ENCODE measurements around the gene PRX. TPM values are rescaled to one million over a fixed set of nuclear protein-coding genes. Genes with fewer than 3 reads are reported as not detected.
A peak's percentile ranks its signal among the peaks of the same experiment; 100 is the strongest.

Gene PRX
- total and polyA plus RNA-seq, 9 of the 15 experiments (the other 6 are each of a cell fraction or from before 2014, with no cell fraction given): 0.65 to 3.5 (median 1.7) TPM; not detected in 2

DNA sequence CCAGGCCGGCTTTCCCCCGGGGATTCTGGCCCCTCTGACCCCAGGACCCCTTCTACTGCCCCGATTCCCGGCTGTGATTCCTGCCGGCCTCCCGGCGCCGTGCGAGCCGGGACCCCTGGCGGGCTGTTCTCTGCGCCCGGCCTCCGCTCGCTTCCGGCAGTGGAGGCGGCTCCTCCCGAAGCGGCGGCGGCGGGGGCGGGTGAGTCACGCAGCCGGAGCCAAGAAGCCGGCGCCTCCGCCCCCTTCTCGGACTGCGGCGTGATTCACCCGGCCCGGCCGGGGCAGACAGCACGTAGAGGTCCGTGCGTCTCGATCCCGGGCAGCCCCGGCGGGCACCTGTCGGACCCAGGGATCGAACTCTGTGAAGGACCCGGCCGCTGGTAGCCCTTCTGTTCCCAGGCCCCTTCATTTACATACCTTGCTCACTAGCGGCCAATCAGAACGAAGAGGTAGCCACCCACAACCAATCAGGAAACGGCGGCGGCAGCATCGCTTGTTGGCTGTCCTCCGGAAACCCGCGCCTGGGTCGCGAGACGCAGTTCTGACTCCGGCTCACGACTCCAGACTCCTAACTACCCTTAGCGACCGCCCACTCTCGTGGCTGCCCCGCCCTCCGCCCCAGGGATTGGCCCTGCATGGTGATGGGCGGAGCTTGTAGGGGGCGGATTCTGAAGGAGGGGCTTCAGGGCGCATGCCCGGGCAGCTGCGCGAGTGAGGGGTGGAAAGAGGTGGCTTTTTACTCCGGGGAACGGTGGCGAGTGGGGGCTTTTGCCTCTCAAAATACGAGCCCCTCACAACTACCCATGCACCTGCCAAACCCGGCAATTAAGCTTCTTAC is 12.5 kb upstream of the PRX start, which contains the start of gene SERTAD1 (continued):
- TF ChIP-seq, protein P1, sequence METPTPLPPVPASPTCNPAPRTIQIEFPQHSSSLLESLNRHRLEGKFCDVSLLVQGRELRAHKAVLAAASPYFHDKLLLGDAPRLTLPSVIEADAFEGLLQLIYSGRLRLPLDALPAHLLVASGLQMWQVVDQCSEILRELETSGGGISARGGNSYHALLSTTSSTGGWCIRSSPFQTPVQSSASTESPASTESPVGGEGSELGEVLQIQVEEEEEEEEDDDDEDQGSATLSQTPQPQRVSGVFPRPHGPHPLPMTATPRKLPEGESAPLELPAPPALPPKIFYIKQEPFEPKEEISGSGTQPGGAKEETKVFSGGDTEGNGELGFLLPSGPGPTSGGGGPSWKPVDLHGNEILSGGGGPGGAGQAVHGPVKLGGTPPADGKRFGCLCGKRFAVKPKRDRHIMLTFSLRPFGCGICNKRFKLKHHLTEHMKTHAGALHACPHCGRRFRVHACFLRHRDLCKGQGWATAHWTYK (CRISPR knock-in tag; IDR thresholded peaks at IDR 0.05): no peak; the same call in 1 of the 2 replicates
- TF ChIP-seq TCF7 (IDR thresholded peaks at IDR 0.05; ENCODE audit: borderline replicate concordance) (no peak), NFYB (IDR thresholded peaks at IDR 0.05; ENCODE audit: extremely low read depth, insufficient read length) (peak; percentile 99), ZZZ3 (IDR thresholded peaks at IDR 0.05) (no peak), TCF3 (CRISPR knock-in tag; IDR thresholded peaks at IDR 0.05) (0 out of 2 replicates have a peak, but pooled peaks have one; percentile 7), TEAD4 (IDR thresholded peaks at IDR 0.05; ENCODE audit: low read length) (0 out of 2 replicates have a peak, but pooled peaks have one; percentile 4), TEAD4 (CRISPR knock-in tag; IDR thresholded peaks at IDR 0.05; ENCODE audit: borderline replicate concordance) (no peak), POLR2H (tag; IDR thresholded peaks at IDR 0.05; ENCODE audit: low read depth) (peak; percentile 98), SMC3 (conservative IDR thresholded peaks at IDR 0.05; ENCODE audit: insufficient read depth, low read depth, low read length) (0 out of 2 replicates have a peak, but pooled peaks have one; percentile 17), ZNF830 (CRISPR knock-in tag; IDR thresholded peaks at IDR 0.05) (no peak), TEAD2 (tag; IDR thresholded peaks at IDR 0.05) (no peak), BRD4 (IDR thresholded peaks at IDR 0.05) (no peak), RBM14 (IDR thresholded peaks at IDR 0.05; ENCODE audit: borderline replicate concordance, insufficient read depth, low read depth, low read length) (no peak), E2F3 (CRISPR knock-in tag; IDR thresholded peaks at IDR 0.05) (peak; percentile 63; the same call in 1 of the 2 replicates), ILK (tag; IDR thresholded peaks at IDR 0.05; ENCODE audit: borderline replicate concordance, low read depth) (no peak), CREM (IDR thresholded peaks at IDR 0.05; ENCODE audit: low read depth) (no peak; the same call in 1 of the 2 replicates), KLF13 (tag; IDR thresholded peaks at IDR 0.05; ENCODE audit: borderline replicate concordance, low read depth) (peak; percentile 90), MCM7 (IDR thresholded peaks at IDR 0.05) (no peak)
- TF ChIP-seq, protein P2, sequence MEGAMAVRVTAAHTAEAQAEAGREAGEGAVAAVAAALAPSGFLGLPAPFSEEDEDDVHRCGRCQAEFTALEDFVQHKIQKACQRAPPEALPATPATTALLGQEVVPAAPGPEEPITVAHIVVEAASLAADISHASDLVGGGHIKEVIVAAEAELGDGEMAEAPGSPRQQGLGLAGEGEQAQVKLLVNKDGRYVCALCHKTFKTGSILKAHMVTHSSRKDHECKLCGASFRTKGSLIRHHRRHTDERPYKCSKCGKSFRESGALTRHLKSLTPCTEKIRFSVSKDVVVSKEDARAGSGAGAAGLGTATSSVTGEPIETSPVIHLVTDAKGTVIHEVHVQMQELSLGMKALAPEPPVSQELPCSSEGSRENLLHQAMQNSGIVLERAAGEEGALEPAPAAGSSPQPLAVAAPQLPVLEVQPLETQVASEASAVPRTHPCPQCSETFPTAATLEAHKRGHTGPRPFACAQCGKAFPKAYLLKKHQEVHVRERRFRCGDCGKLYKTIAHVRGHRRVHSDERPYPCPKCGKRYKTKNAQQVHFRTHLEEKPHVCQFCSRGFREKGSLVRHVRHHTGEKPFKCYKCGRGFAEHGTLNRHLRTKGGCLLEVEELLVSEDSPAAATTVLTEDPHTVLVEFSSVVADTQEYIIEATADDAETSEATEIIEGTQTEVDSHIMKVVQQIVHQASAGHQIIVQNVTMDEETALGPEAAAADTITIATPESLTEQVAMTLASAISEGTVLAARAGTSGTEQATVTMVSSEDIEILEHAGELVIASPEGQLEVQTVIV (CRISPR knock-in tag; IDR thresholded peaks at IDR 0.05; ENCODE audit: borderline replicate concordance): no peak
- TF ChIP-seq, protein P3, sequence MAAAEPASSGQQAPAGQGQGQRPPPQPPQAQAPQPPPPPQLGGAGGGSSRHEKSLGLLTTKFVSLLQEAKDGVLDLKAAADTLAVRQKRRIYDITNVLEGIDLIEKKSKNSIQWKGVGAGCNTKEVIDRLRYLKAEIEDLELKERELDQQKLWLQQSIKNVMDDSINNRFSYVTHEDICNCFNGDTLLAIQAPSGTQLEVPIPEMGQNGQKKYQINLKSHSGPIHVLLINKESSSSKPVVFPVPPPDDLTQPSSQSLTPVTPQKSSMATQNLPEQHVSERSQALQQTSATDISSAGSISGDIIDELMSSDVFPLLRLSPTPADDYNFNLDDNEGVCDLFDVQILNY (CRISPR knock-in tag; IDR thresholded peaks at IDR 0.05): no peak
- TF ChIP-seq, protein P4, sequence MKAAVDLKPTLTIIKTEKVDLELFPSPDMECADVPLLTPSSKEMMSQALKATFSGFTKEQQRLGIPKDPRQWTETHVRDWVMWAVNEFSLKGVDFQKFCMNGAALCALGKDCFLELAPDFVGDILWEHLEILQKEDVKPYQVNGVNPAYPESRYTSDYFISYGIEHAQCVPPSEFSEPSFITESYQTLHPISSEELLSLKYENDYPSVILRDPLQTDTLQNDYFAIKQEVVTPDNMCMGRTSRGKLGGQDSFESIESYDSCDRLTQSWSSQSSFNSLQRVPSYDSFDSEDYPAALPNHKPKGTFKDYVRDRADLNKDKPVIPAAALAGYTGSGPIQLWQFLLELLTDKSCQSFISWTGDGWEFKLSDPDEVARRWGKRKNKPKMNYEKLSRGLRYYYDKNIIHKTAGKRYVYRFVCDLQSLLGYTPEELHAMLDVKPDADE (conservative IDR thresholded peaks at IDR 0.05; ENCODE audit: control insufficient read depth, low read depth, low read length): peak; percentile 61
